HCT116 (cell line): ENCODE measurements around the gene OPN5. TPM values are rescaled to one million over a fixed set of nuclear protein-coding genes. Genes with fewer than 3 reads are reported as not detected.

Source experiments
- ATAC-seq: fragments of 200-7000 bp; cut with Tn5 transposase; 2 replicates; pipeline ENCODE4 v1.9.1; 2020; ENCODE audit warnings: mild to moderate bottlenecking, moderate library complexity
- BruUV-seq: library from RNA; stranded (reverse); fragments of 400-500 nt; replicated peaks from 2 replicates; lab custom pipeline; 2021; lab: Mats Ljungman, UMichigan
- CTCF ChIA-PET: fragments of 300-600 bp; sonication (Branson Sonifier 250); formaldehyde crosslinking; loops from one replicate; lab custom pipeline; 2021; ENCODE audit warnings: antibody characterized with exemption; lab: Charles Lee
- POLR2A ChIA-PET: fragments of 300-600, 350-600 bp; sonication (Branson Sonifier 250); formaldehyde crosslinking; loops from one replicate; lab custom pipeline; 2021; ENCODE audit warnings: antibody characterized with exemption; lab: Charles Lee
- RAD21 ChIA-PET, 2 experiments: fragments of 300-600 bp; sonication (Branson Sonifier 250); formaldehyde crosslinking; loops; one replicate each; lab custom pipeline; 2023; ENCODE audit warnings: low total read pairs in 2 of 2; ENCODE audit not compliant: uncharacterized antibody in 2 of 2, unreplicated experiment in 2 of 2, low non-redundant PET in 1 of 2; lab: Charles Lee
- DNase-seq: peaks from one replicate; pipeline ENCODE4 v3.0.0-alpha.2; 2010; ENCODE audit warnings: low read depth, low spot score
- H2AFZ ChIP-seq: fragments of 200-600 bp; shearing (Covaris generic), sonication (generic); 2 replicates; pipeline ENCODE4 v1.6.1; 2017; ENCODE audit warnings: low read depth, mixed run types, mixed read lengths, antibody characterized with exemption, low read length; ENCODE audit not compliant: poor library complexity, severe bottlenecking
- H3K27ac ChIP-seq: 2 replicates; pipeline ENCODE4 v1.5.1; 2012; ENCODE audit warnings: low read depth, low read length
- H3K27me3 ChIP-seq: fragments of 200-600 bp; sonication (generic); 2 replicates; pipeline ENCODE4 v1.6.1; 2016; ENCODE audit warnings: mixed run types, low read length, mixed read lengths; ENCODE audit not compliant: insufficient read depth
- H3K36me3 ChIP-seq, 2 experiments: fragments of 200-500 bp in 1 of 2; fragments of 200-600 bp in 1 of 2; sonication (Bioruptor generic) in 1 of 2; sonication (generic) in 1 of 2; 2 replicates each; pipeline versions ENCODE4 v1.5.1 to v1.6.1; 2014 to 2016; ENCODE audit warnings: low read length in 2 of 2, inconsistent platforms in 1 of 2, mixed read lengths in 1 of 2, mixed run types in 1 of 2; ENCODE audit not compliant: insufficient read depth in 2 of 2, control insufficient read depth in 1 of 2
- H3K4me1 ChIP-seq, 2 experiments: fragments of 200-600 bp in 1 of 2; sonication (generic) in 1 of 2; 2 replicates each; pipeline versions ENCODE4 v1.5.1 to v1.6.1; 2012 to 2017; ENCODE audit warnings: low read length in 2 of 2, inconsistent platforms in 1 of 2, mild to moderate bottlenecking in 1 of 2, mixed read lengths in 1 of 2, mixed run types in 1 of 2, moderate library complexity in 1 of 2; ENCODE audit not compliant: insufficient read depth in 2 of 2, control insufficient read depth in 1 of 2
- H3K4me2 ChIP-seq: fragments of 200-600 bp; sonication (generic); 2 replicates; pipeline ENCODE4 v1.6.1; 2017; ENCODE audit warnings: mixed run types, low read length, mixed read lengths
- H3K4me3 ChIP-seq, 2 experiments: fragments of 200-600 bp in 1 of 2; sonication (generic) in 1 of 2; replicated peaks in 1 of 2; 2 replicates each; pipeline ENCODE4 v1.5.1; 2011 to 2016; ENCODE audit warnings: low read length in 2 of 2, control low read depth in 1 of 2, low read depth in 1 of 2, mild to moderate bottlenecking in 1 of 2, mixed read lengths in 1 of 2, mixed run types in 1 of 2
- H3K79me2 ChIP-seq: fragments of 200-600 bp; sonication (generic); 2 replicates; pipeline ENCODE4 v1.6.1; 2017; ENCODE audit warnings: mild to moderate bottlenecking, mixed run types, low read length, moderate library complexity, mixed read lengths; ENCODE audit not compliant: insufficient read depth
- H3K9ac ChIP-seq: fragments of 200-600 bp; sonication (generic); 2 replicates; pipeline ENCODE4 v1.6.1; 2016; ENCODE audit warnings: low read length, mixed read lengths
- H3K9me2 ChIP-seq: fragments of 200-600 bp; sonication (generic), shearing (Covaris generic); 2 replicates; pipeline ENCODE4 v1.6.1; 2017; ENCODE audit warnings: mixed run types, mild to moderate bottlenecking, moderate library complexity; ENCODE audit not compliant: insufficient read depth
- H3K9me3 ChIP-seq, 2 experiments: fragments of 200-500 bp in 1 of 2; fragments of 200-600 bp in 1 of 2; sonication (Bioruptor generic) in 1 of 2; sonication (generic) in 1 of 2; 2 replicates each; pipeline ENCODE4 v1.6.1; 2014 to 2017; ENCODE audit warnings: low read length in 2 of 2, mixed read lengths in 2 of 2, inconsistent platforms in 1 of 2, low read depth in 1 of 2, mild to moderate bottlenecking in 1 of 2, mixed run types in 1 of 2, moderate library complexity in 1 of 2; ENCODE audit not compliant: control insufficient read depth in 1 of 2, insufficient read depth in 1 of 2
- H4K20me1 ChIP-seq: fragments of 200-600 bp; sonication (generic), shearing (Covaris generic); 2 replicates; pipeline ENCODE4 v1.6.1; 2017; ENCODE audit warnings: mixed run types, mild to moderate bottlenecking, moderate library complexity; ENCODE audit not compliant: insufficient read depth
- CBX3 ChIP-seq: IDR thresholded peaks from 2 replicates; pipeline ENCODE4 v1.6.1; 2012; ENCODE audit warnings: low read depth
- CEBPB ChIP-seq: IDR thresholded peaks from 2 replicates; pipeline ENCODE4 v1.6.1; 2012; ENCODE audit warnings: low read depth
- EGR1 ChIP-seq: IDR thresholded peaks from 2 replicates; pipeline ENCODE4 v1.6.1; 2012; ENCODE audit warnings: low read depth
- EZH2 ChIP-seq: fragments of 200-600 bp; sonication (generic); IDR thresholded peaks from 2 replicates; pipeline ENCODE4 v1.6.1; 2017; ENCODE audit warnings: antibody characterized with exemption, mixed run types
- JUND ChIP-seq: IDR thresholded peaks from 2 replicates; pipeline ENCODE4 v1.6.1; 2012
- POLR2AphosphoS5 ChIP-seq: IDR thresholded peaks from 2 replicates; pipeline ENCODE4 v1.6.1; 2011; ENCODE audit warnings: mild to moderate bottlenecking, low read depth, low read length, moderate library complexity
- RAD21 ChIP-seq: IDR thresholded peaks from 2 replicates; pipeline ENCODE4 v1.6.1; 2012; ENCODE audit warnings: low read depth, mild to moderate bottlenecking
- SIN3A ChIP-seq: IDR thresholded peaks from 2 replicates; pipeline ENCODE4 v1.6.1; 2012; ENCODE audit warnings: low read depth
- SP1 ChIP-seq: IDR thresholded peaks from 2 replicates; pipeline ENCODE4 v1.6.1; 2012; ENCODE audit warnings: low read depth
- TCF7L2 ChIP-seq: IDR thresholded peaks from 2 replicates; pipeline ENCODE4 v1.7.0; 2011; ENCODE audit warnings: borderline replicate concordance, inconsistent platforms; ENCODE audit not compliant: insufficient read depth, insufficient read length; ENCODE audit errors: extremely low read depth
- ZFX ChIP-seq: fragments of 450-650 bp; IDR thresholded peaks from 2 replicates; pipeline ENCODE4 v1.6.1; 2017
- ZNF274 ChIP-seq: fragments of 200-500 bp; sonication (Bioruptor generic); IDR thresholded peaks from 2 replicates; pipeline ENCODE4 v1.6.1; 2014; ENCODE audit warnings: mild to moderate bottlenecking, low read depth, low read length, inconsistent platforms
- intact Hi-C: fragments of 100-400 bp; cut with micrococcal nuclease; formaldehyde crosslinking; loops from 2 replicates; pipeline ENCODE4 v1.10.0; 2022
- total RNA-seq: library from RNA; stranded (reverse); gene quantifications from one replicate; pipeline ENCODE4 v1.2.1, GENCODE V29; 2021; ENCODE audit not compliant: unreplicated experiment
- TF ChIP-seq, protein P1 (sequence below): IDR thresholded peaks from 2 replicates; pipeline ENCODE4 v1.6.1; 2011; ENCODE audit warnings: mild to moderate bottlenecking, low read length, moderate library complexity; ENCODE audit not compliant: insufficient replicate concordance; ENCODE audit errors: extremely low read depth
- TF ChIP-seq, protein P2 (sequence below): IDR thresholded peaks from 2 replicates; pipeline ENCODE4 v1.6.1; 2012
- TF ChIP-seq, protein P3 (sequence below), 3 experiments: fragments of 200-600 bp in 1 of 3; sonication (generic) in 1 of 3; IDR thresholded peaks in 2 of 3; conservative IDR thresholded peaks in 1 of 3; 2 replicates each; pipeline ENCODE4 v1.5.1; 2012 to 2017; ENCODE audit warnings: low read depth in 2 of 3, low read length in 2 of 3, antibody characterized with exemption in 1 of 3, borderline replicate concordance in 1 of 3, control low read depth in 1 of 3, mild to moderate bottlenecking in 1 of 3, mixed read lengths in 1 of 3, mixed run types in 1 of 3, moderate library complexity in 1 of 3; ENCODE audit not compliant: insufficient read depth in 1 of 3
- TF ChIP-seq, protein P4 (sequence below): IDR thresholded peaks from 2 replicates; pipeline ENCODE4 v1.6.1; 2012; ENCODE audit warnings: low read depth

Gene OPN5
- total RNA-seq, 1 experiment from 2014 or later: not detected

DNA sequence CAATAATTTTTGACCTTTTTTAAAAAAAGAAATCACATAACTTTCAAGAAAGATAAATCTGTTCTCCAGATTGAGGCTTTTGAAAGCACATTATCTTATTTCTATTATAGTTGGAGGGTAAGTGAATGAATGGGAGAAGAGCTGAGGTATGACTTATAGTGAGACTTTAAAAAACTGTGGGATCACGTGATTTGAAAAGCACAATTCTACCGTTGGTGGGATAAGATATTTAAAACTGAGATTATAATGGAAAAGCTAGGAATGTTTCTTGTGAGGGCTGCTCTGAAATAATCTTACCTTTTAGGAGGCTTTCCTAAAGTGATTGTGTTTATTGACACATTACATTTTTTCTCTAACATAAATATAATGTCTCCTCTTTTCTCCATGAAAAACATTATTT, 9.5 kb upstream of the OPN5 start (continued):
- TF ChIP-seq EGR1 (no peak), SIN3A (no peak), JUND (no peak)
- TF ChIP-seq, protein P1, sequence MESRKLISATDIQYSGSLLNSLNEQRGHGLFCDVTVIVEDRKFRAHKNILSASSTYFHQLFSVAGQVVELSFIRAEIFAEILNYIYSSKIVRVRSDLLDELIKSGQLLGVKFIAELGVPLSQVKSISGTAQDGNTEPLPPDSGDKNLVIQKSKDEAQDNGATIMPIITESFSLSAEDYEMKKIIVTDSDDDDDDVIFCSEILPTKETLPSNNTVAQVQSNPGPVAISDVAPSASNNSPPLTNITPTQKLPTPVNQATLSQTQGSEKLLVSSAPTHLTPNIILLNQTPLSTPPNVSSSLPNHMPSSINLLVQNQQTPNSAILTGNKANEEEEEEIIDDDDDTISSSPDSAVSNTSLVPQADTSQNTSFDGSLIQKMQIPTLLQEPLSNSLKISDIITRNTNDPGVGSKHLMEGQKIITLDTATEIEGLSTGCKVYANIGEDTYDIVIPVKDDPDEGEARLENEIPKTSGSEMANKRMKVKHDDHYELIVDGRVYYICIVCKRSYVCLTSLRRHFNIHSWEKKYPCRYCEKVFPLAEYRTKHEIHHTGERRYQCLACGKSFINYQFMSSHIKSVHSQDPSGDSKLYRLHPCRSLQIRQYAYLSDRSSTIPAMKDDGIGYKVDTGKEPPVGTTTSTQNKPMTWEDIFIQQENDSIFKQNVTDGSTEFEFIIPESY: no peak

- CTCF ChIA-PET: no interaction called here
- no peaks in the 10 kb centered on the region for H3K9me2 ChIP-seq
- H4K20me1 ChIP-seq: no peaks in the 10 kb centered on the region
- intact Hi-C loops: no loop called here
- BruUV-seq: no TSS peak
- H2AFZ ChIP-seq: no peak overlapping the region
- H3K9ac ChIP-seq: no peak overlapping the region
- H3K4me3 ChIP-seq: no peak overlapping the region
- H3K27ac ChIP-seq: no peak overlapping the region
- H3K36me3 ChIP-seq: no peaks in the 10 kb centered on the region
- H3K79me2 ChIP-seq: no peaks in the 10 kb centered on the region
- H3K4me2 ChIP-seq: no peak overlapping the region
- ATAC-seq (no peak), DNase-seq (no peak)
- H3K4me1 ChIP-seq: no peaks in the 10 kb centered on the region
- no peaks in the 10 kb centered on the region for H3K9me3 ChIP-seq
- RAD21 ChIA-PET: no interaction called here
- POLR2A ChIA-PET: no interaction called here
- no peaks in the 10 kb centered on the region for H3K27me3 ChIP-seq
- TF ChIP-seq TCF7L2: no peak
- no peak for TF ChIP-seq RAD21
- no peak for TF ChIP-seq EZH2
- no peak for TF ChIP-seq ZFX
- TF ChIP-seq ZNF274: no peak
- TF ChIP-seq, protein P1: no peak
- no peak for TF ChIP-seq CBX3
- TF ChIP-seq, protein P2, sequence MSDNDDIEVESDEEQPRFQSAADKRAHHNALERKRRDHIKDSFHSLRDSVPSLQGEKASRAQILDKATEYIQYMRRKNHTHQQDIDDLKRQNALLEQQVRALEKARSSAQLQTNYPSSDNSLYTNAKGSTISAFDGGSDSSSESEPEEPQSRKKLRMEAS: no peak
- TF ChIP-seq POLR2AphosphoS5: no peak
- TF ChIP-seq CEBPB: no peak
- no peak for TF ChIP-seq JUND
- no peak for TF ChIP-seq EGR1
- TF ChIP-seq, protein P3, sequence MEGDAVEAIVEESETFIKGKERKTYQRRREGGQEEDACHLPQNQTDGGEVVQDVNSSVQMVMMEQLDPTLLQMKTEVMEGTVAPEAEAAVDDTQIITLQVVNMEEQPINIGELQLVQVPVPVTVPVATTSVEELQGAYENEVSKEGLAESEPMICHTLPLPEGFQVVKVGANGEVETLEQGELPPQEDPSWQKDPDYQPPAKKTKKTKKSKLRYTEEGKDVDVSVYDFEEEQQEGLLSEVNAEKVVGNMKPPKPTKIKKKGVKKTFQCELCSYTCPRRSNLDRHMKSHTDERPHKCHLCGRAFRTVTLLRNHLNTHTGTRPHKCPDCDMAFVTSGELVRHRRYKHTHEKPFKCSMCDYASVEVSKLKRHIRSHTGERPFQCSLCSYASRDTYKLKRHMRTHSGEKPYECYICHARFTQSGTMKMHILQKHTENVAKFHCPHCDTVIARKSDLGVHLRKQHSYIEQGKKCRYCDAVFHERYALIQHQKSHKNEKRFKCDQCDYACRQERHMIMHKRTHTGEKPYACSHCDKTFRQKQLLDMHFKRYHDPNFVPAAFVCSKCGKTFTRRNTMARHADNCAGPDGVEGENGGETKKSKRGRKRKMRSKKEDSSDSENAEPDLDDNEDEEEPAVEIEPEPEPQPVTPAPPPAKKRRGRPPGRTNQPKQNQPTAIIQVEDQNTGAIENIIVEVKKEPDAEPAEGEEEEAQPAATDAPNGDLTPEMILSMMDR (IDR thresholded peaks at IDR 0.05 in 2 of 3, conservative IDR thresholded peaks at IDR 0.05 in 1 of 3; ENCODE audit: borderline replicate concordance in 1 of 3, insufficient read depth in 1 of 3, low read depth in 2 of 3, low read length in 2 of 3): no peak
- TF ChIP-seq, protein P4, sequence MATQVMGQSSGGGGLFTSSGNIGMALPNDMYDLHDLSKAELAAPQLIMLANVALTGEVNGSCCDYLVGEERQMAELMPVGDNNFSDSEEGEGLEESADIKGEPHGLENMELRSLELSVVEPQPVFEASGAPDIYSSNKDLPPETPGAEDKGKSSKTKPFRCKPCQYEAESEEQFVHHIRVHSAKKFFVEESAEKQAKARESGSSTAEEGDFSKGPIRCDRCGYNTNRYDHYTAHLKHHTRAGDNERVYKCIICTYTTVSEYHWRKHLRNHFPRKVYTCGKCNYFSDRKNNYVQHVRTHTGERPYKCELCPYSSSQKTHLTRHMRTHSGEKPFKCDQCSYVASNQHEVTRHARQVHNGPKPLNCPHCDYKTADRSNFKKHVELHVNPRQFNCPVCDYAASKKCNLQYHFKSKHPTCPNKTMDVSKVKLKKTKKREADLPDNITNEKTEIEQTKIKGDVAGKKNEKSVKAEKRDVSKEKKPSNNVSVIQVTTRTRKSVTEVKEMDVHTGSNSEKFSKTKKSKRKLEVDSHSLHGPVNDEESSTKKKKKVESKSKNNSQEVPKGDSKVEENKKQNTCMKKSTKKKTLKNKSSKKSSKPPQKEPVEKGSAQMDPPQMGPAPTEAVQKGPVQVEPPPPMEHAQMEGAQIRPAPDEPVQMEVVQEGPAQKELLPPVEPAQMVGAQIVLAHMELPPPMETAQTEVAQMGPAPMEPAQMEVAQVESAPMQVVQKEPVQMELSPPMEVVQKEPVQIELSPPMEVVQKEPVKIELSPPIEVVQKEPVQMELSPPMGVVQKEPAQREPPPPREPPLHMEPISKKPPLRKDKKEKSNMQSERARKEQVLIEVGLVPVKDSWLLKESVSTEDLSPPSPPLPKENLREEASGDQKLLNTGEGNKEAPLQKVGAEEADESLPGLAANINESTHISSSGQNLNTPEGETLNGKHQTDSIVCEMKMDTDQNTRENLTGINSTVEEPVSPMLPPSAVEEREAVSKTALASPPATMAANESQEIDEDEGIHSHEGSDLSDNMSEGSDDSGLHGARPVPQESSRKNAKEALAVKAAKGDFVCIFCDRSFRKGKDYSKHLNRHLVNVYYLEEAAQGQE: no peak
- TF ChIP-seq SP1: no peak
Observed at GRCh38 chr6:47773005-47773404, 8.8 kb upstream of the OPN5 start.
